Myometrial cell (primary cell): ENCODE measurements around the gene EFCAB5. TPM values are rescaled to one million over a fixed set of nuclear protein-coding genes. Genes with fewer than 3 reads are reported as not detected.

Source experiments
- total RNA-seq: library from RNA; depleted of rRNA; stranded (reverse); fragments of >200 nt; gene quantifications from 2 replicates; pipeline ENCODE4 v1.2.3, GENCODE V29; 2015

The EFCAB5 gene
- 0.18 TPM in 1 of 2 replicates, not detected in the other for total RNA-seq

GRCh38 chr17:29941334-29941733 lies at the start of gene EFCAB5:
EFCAB5 (plus strand) TSS chr17:29941634; CDS start chr17:29941797, 163 bp downstream.

DNA sequence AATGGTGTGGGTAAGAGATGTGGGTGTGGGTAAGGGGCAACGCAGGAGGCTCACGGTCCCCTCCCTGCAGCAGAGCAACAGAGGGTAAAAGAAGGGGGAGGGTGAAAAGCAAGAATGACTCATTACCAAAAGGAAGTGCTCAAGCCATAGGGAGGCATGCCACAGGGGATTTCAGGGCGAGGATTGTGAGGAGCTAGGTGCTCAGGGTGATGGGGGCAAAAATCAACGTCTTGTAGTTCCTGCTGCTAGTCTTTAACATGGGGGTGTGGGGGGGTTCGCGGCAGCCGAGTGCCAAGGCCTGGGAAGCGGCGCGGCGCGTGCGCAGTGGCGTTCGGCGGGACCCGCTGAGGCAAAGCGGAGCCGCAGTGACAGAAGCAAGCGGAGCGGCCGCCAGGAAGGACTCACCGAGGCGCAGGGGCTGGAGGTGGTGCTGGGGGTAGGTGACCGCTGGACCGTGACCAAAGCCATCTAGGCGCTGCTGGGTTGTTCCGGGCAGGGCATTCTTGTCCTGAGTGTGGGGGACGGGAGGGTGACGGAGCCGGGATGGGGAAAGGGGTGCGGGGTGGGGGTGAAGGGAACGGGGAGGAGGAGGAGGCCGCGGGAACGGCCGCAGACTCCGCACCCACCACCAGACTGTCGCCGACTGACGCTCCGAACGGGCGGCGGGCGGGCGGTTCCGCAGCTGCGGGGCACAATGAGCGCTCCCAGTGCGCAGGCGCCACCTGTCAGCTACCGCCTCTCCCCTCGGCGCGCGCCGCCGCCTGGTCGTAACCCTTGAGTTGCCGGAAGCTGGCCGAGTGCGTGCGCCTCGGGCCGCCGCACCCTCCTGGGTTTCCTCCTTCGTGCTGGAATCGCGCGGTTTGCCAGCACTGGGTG lies 11.7 kb upstream of the EFCAB5 start, which contains the start of gene SSH2:
TSS of gene SSH2 (minus strand) at position 696 of the 876 bp plus-strand sequence. CDS start at position 468, 228 bp downstream.

DNA sequence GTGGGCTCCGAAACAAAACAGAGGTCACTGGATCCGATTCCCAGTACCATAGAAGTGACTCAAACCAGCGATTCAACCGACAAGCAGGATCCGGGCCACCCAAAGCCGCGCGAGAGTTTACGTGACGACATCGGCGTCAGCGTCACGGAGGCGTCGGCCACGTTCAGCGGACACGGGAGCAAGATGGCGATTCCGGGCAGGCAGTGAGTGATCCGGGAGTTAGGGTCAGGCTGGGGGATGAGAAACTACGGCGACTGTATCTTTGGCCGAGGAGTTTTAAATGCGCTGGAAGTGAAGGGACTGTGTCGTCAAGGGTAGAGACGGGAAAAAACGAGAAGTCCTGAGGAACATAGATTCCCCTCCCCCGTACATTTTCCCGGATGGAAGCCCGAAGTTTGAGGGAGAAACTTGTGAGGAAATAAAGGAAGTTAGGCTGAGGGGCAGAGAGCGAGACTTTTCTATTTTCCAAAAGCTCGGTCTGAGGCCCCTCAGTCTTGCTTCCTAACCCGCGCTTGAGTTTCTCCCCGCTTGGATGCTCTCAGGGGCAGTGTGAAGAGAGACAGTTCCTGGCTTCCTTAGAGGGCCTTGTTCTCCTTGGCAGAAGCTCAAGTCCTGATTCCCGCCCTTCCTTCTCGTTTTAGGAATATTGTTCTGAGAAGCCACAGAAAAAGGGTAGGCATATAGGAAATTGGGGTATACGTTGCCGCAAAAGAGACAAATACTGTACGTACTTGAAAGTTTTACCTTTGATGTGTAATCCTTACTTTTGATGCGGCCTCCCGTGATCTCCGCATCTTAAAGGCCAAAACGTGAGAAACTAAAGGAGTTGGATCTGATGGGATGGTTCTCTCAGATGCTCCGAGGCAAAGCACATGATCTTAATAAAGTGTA lies 175.5 kb downstream of the EFCAB5 start, which contains the start of gene NSRP1:
TSS of gene NSRP1 (plus strand) at position 156 of the 891 bp plus-strand sequence. CDS start at position 184, 28 bp downstream.

Other genes with a start within 250 kb of the EFCAB5 start
- 10.1 and 12.9 TPM in 2 replicates for gene SSH2, start 11.4 kb upstream of the EFCAB5 start, total RNA-seq
- gene NSRP1, start 175.2 kb downstream of the EFCAB5 start, total RNA-seq = 2.3 and 3.7 TPM in 2 replicates